HepG2 (cell line): ENCODE results near the gene ZNHIT6. TPM values are rescaled to one million over a fixed set of nuclear protein-coding genes. Genes with fewer than 3 reads are reported as not detected.

Source experiments
- ATAC-seq: fragments of 200-7000 bp; cut with Tn5 transposase; 3 replicates; pipeline ENCODE4 v1.9.1; 2020; ENCODE audit warnings: mild to moderate bottlenecking, moderate library complexity
- BruUV-seq: library from RNA; stranded (reverse); fragments of 400-500 nt; replicated peaks from 2 replicates; lab custom pipeline; 2021; lab: Mats Ljungman, UMichigan
- CTCF ChIA-PET: fragments of 300-600 bp; formaldehyde crosslinking; extraction: SDS; loops from one replicate; lab custom pipeline; 2021; ENCODE audit warnings: low total read pairs, inconsistent platforms, low intra/inter-chr PET ratio; lab: Yijun Ruan, JAX
- POLR2A ChIA-PET: fragments of 350-600 bp; sonication (Branson Sonifier 250); formaldehyde crosslinking; loops from one replicate; lab custom pipeline; 2020; ENCODE audit warnings: antibody characterized with exemption, inconsistent platforms; lab: Yijun Ruan, JAX
- DNase-seq: peaks from one replicate; pipeline ENCODE4 v3.0.0-alpha.2; 2015; ENCODE audit warnings: low spot score
- FAIRE-seq: peaks from 3 replicates; lab custom pipeline; 2011; peaks lifted over from hg19 to GRCh38; lab: Jason Lieb, UNC
- H2AFZ ChIP-seq: one replicate; pipeline ENCODE4 v1.6.1; 2011; ENCODE audit warnings: low read length, inconsistent platforms
- H3K27ac ChIP-seq: fragments of 300-600 bp; 3 replicates; pipeline ENCODE4 v1.8.0; 2011; ENCODE audit warnings: mixed run types, mild to moderate bottlenecking, mixed read lengths, low read length, inconsistent platforms; ENCODE audit not compliant: insufficient read depth; ENCODE audit errors: extremely low read length
- H3K27me3 ChIP-seq, 2 experiments: fragments of 200-600 bp in 1 of 2; 2 replicates in 1 of 2; 3 replicates in 1 of 2; pipeline versions ENCODE4 v1.6.0 to v1.8.0; 2011; ENCODE audit warnings: low read length in 2 of 2, mild to moderate bottlenecking in 2 of 2, moderate library complexity in 2 of 2, inconsistent platforms in 1 of 2; ENCODE audit not compliant: insufficient read depth in 2 of 2, control insufficient read depth in 1 of 2
- H3K36me3 ChIP-seq, 2 experiments: fragments of 200-600 bp in 1 of 2; replicated peaks in 1 of 2; 2 replicates in 1 of 2; 3 replicates in 1 of 2; pipeline versions ENCODE4 v1.5.1 to v1.8.0; 2011; ENCODE audit warnings: low read length in 2 of 2, inconsistent platforms in 1 of 2; ENCODE audit not compliant: insufficient read depth in 2 of 2, control insufficient read depth in 1 of 2
- H3K4me1 ChIP-seq: 2 replicates; pipeline ENCODE4 v1.5.1; 2012; ENCODE audit warnings: low read length, inconsistent platforms; ENCODE audit not compliant: insufficient read depth
- H3K4me2 ChIP-seq: 2 replicates; pipeline ENCODE4 v1.6.0; 2011; ENCODE audit warnings: low read depth, low read length, inconsistent platforms
- H3K4me3 ChIP-seq, 3 experiments: fragments of 200-600 bp in 1 of 3; sonication (generic), shearing (Covaris generic) in 1 of 3; replicated peaks in 1 of 3; 2 replicates each; pipeline ENCODE4 v1.5.1; 2011 to 2016; ENCODE audit warnings: low read length in 3 of 3, inconsistent platforms in 2 of 3, low read depth in 2 of 3, mild to moderate bottlenecking in 2 of 3, control low read depth in 1 of 3, mixed read lengths in 1 of 3; ENCODE audit not compliant: insufficient read depth in 1 of 3
- H3K79me2 ChIP-seq: one replicate; pipeline ENCODE4 v1.6.1; 2011; ENCODE audit warnings: low read length, inconsistent platforms; ENCODE audit not compliant: insufficient read depth
- H3K9ac ChIP-seq: 2 replicates; pipeline ENCODE4 v1.6.0; 2011; ENCODE audit warnings: mild to moderate bottlenecking, low read depth, low read length, inconsistent platforms; ENCODE audit not compliant: insufficient read depth
- H3K9me3 ChIP-seq: 2 replicates; pipeline ENCODE4 v1.5.1; 2012; ENCODE audit warnings: mild to moderate bottlenecking, low read length
- H4K20me1 ChIP-seq: 2 replicates; pipeline ENCODE4 v1.6.0; 2011; ENCODE audit warnings: inconsistent platforms, mild to moderate bottlenecking, low read length, moderate library complexity; ENCODE audit not compliant: insufficient read depth
- ERF ChIP-seq: IDR thresholded peaks from 2 replicates; pipeline ENCODE4 v1.6.1; 2018; ENCODE audit warnings: missing biosample characterization, missing genetic modification reagents
- KLF15 ChIP-seq: sonication (generic); formaldehyde crosslinking; IDR thresholded peaks from 2 replicates; pipeline ENCODE4 v1.8.1; 2023; ENCODE audit warnings: borderline replicate concordance, mild to moderate bottlenecking, inconsistent platforms, missing genetic modification reagents, mixed read lengths
- NFIC ChIP-seq: IDR thresholded peaks from 2 replicates; pipeline ENCODE4 v1.6.1; 2012; ENCODE audit warnings: mild to moderate bottlenecking, low read length, inconsistent platforms
- RAD21 ChIP-seq: fragments of 450-650 bp; formaldehyde crosslinking; IDR thresholded peaks from 2 replicates; pipeline ENCODE4 v1.5.0; 2020; ENCODE audit warnings: mild to moderate bottlenecking
- SAFB2 ChIP-seq: sonication (generic); formaldehyde crosslinking; IDR thresholded peaks from 2 replicates; pipeline ENCODE4 v1.5.1; 2020; ENCODE audit warnings: missing genetic modification reagents, low read depth, mild to moderate bottlenecking, borderline replicate concordance
- SMC3 ChIP-seq: IDR thresholded peaks from 2 replicates; pipeline ENCODE4 v1.6.1; 2011; ENCODE audit warnings: low read length, improper control_type of control experiment
- STAG1 ChIP-seq: sonication (generic); formaldehyde crosslinking; IDR thresholded peaks from 2 replicates; pipeline ENCODE4 v1.4.0; 2020; ENCODE audit warnings: missing genetic modification reagents
- ZMYM3 ChIP-seq: sonication (generic); formaldehyde crosslinking; IDR thresholded peaks from 2 replicates; pipeline ENCODE4 v1.5.1; 2020; ENCODE audit warnings: mild to moderate bottlenecking, missing genetic modification reagents
- ZNF232 ChIP-seq: sonication (generic); formaldehyde crosslinking; IDR thresholded peaks from 2 replicates; pipeline ENCODE4 v1.4.0; 2020; ENCODE audit warnings: missing genetic modification reagents, borderline replicate concordance
- ZNF234 ChIP-seq: sonication (generic); formaldehyde crosslinking; conservative IDR thresholded peaks from 2 replicates; pipeline ENCODE4 v1.5.1; 2020; ENCODE audit warnings: mild to moderate bottlenecking, missing genetic modification reagents
- ZNF879 ChIP-seq: sonication (generic); formaldehyde crosslinking; IDR thresholded peaks from 2 replicates; pipeline ENCODE4 v1.8.1; 2023; ENCODE audit warnings: missing genetic modification reagents
- WGBS: methylation state at CpG from one replicate; pipeline ENCODE4 v1.1.6; 2017; ENCODE audit warnings: low lambda C conversion rate; 5-methylcytosine and 5-hydroxymethylcytosine counted together
- in situ Hi-C: cut with HindIII; loops from 2 replicates; pipeline ENCODE4 v1.10.0; 2017; ENCODE audit warnings: low pct_unique_long_range_greater_than_20kb; ENCODE audit not compliant: extremely low pct_ligation_motif_present
- intact Hi-C: fragments of 100-400 bp; cut with micrococcal nuclease; formaldehyde crosslinking; loops from one replicate; pipeline ENCODE4 v1.10.0; 2022; ENCODE audit not compliant: unreplicated experiment
- polyA plus RNA-seq, 8 experiments: library from polyadenylated mRNA; depleted of rRNA in 3 of 8; stranded (reverse) in 7 of 8; unstranded in 1 of 8; fragments of >200 nt; fragmentation: Illumina TruSeq in 4 of 8; extraction: Trizol in 4 of 8; gene quantifications; 2 replicates each; pipeline versions ENCODE4 v1.2.1 to v1.2.3, GENCODE V29; 2011 to 2016; ENCODE audit warnings: low read depth in 4 of 8, missing spikeins in 1 of 8, mixed read lengths in 1 of 8; ENCODE audit not compliant: insufficient read depth in 1 of 8
- total RNA-seq, 5 experiments: library from RNA; depleted of rRNA; stranded (reverse); fragments of >200 nt; fragmentation: Illumina TruSeq; extraction: Trizol; gene quantifications; 2 replicates each; pipeline ENCODE4 v1.2.3, GENCODE V29; 2016; ENCODE audit warnings: low read depth in 1 of 5
- TF ChIP-seq, protein P1 (sequence below), 2 experiments: fragments of 450-650 bp in 1 of 2; sonication (generic) in 1 of 2; formaldehyde crosslinking in 1 of 2; IDR thresholded peaks; 2 replicates each; pipeline versions ENCODE4 v1.6.1 to v1.8.0; 2016 to 2022; ENCODE audit warnings: antibody characterized with exemption in 1 of 2, mild to moderate bottlenecking in 1 of 2, missing genetic modification reagents in 1 of 2
- TF ChIP-seq, protein P2 (sequence below): IDR thresholded peaks from 2 replicates; pipeline ENCODE4 v1.6.1; 2012; ENCODE audit warnings: low read depth, low read length, improper control_type of control experiment

ZNHIT6 gene
- total and polyA plus RNA-seq, 2 of the 13 experiments (the other 11 are each of a cell fraction or from before 2014, with no cell fraction given), result 6.0 to 15.2 TPM

- ATAC-seq (no peak), FAIRE-seq (no peak), DNase-seq (peak; percentile 37)
- CTCF ChIA-PET, result interaction anchor here (1.2 to 2.0 kb wide), 2 partner anchors 80 to 385 kb away, joined by 3 to 9 read pairs; no protein-coding TSS in a partner anchor
- Histone ChIP-seq H3K27me3 (no peaks in the 10 kb centered on the region), H3K9ac (no peak overlapping the region), H2AFZ (no peak overlapping the region), H3K36me3 (peaks cover 0 to 16% of the 10 kb centered on the region in 2 experiments; a peak in 3 of 5 replicates), H3K4me2 (no peak overlapping the region), H3K27ac (peak overlapping the region; percentile 5), H3K79me2 (no peaks in the 10 kb centered on the region), H3K9me3 (no peaks in the 10 kb centered on the region), H4K20me1 (no peaks in the 10 kb centered on the region), H3K4me1 (no peaks in the 10 kb centered on the region), H3K4me3 (no peak overlapping the region)
- BruUV-seq, result no TSS peak
- intact Hi-C loops (loop anchor here (1.0 to 5.0 kb wide), 3 partner anchors 81 to 385 kb away; no protein-coding TSS in a partner anchor), in situ Hi-C loops (loop anchor here (10.0 kb wide), 2 partner anchors 88 to 378 kb away; no protein-coding TSS in a partner anchor)
- WGBS, result 100% methylated on average over 1 of the region's 1 CpG
- POLR2A ChIA-PET, result interaction anchor here (0.9 kb wide), 1 partner anchor 15 kb away, joined by 3 read pairs; the partner anchor contains the start of gene ZNHIT6
- TF ChIP-seq, protein P1, sequence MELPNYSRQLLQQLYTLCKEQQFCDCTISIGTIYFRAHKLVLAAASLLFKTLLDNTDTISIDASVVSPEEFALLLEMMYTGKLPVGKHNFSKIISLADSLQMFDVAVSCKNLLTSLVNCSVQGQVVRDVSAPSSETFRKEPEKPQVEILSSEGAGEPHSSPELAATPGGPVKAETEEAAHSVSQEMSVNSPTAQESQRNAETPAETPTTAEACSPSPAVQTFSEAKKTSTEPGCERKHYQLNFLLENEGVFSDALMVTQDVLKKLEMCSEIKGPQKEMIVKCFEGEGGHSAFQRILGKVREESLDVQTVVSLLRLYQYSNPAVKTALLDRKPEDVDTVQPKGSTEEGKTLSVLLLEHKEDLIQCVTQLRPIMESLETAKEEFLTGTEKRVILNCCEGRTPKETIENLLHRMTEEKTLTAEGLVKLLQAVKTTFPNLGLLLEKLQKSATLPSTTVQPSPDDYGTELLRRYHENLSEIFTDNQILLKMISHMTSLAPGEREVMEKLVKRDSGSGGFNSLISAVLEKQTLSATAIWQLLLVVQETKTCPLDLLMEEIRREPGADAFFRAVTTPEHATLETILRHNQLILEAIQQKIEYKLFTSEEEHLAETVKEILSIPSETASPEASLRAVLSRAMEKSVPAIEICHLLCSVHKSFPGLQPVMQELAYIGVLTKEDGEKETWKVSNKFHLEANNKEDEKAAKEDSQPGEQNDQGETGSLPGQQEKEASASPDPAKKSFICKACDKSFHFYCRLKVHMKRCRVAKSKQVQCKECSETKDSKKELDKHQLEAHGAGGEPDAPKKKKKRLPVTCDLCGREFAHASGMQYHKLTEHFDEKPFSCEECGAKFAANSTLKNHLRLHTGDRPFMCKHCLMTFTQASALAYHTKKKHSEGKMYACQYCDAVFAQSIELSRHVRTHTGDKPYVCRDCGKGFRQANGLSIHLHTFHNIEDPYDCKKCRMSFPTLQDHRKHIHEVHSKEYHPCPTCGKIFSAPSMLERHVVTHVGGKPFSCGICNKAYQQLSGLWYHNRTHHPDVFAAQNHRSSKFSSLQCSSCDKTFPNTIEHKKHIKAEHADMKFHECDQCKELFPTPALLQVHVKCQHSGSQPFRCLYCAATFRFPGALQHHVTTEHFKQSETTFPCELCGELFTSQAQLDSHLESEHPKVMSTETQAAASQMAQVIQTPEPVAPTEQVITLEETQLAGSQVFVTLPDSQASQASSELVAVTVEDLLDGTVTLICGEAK (IDR thresholded peaks at IDR 0.05), result no peak
- TF ChIP-seq, protein P1 (CRISPR knock-in tag; IDR thresholded peaks at IDR 0.05), result no peak
- TF ChIP-seq ZNF879 (CRISPR knock-in tag) (no peak), ZMYM3 (CRISPR knock-in tag) (no peak), ZNF234 (CRISPR knock-in tag) (no peak), ZNF232 (CRISPR knock-in tag) (no peak), NFIC (no peak), KLF15 (CRISPR knock-in tag) (no peak), SMC3 (peak; percentile 55), SAFB2 (no peak), RAD21 (0 out of 2 replicates have a peak, but pooled peaks have one; percentile 15), ERF (CRISPR knock-in tag) (no peak), STAG1 (CRISPR knock-in tag) (peak; percentile 59)
- TF ChIP-seq, protein P2, sequence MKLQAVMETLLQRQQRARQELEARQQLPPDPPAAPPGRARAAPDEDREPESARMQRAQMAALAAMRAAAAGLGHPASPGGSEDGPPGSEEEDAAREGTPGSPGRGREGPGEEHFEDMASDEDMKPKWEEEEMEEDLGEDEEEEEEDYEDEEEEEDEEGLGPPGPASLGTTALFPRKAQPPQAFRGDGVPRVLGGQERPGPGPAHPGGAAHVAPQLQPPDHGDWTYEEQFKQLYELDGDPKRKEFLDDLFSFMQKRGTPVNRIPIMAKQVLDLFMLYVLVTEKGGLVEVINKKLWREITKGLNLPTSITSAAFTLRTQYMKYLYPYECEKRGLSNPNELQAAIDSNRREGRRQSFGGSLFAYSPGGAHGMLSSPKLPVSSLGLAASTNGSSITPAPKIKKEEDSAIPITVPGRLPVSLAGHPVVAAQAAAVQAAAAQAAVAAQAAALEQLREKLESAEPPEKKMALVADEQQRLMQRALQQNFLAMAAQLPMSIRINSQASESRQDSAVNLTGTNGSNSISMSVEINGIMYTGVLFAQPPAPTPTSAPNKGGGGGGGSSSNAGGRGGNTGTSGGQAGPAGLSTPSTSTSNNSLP, result peak; percentile 41; the same call in 1 of the 2 replicates
Measured at GRCh38 chr1:85692730-85693314, 15.4 kb downstream of the ZNHIT6 start.
